Measurements from ENCODE around the gene SDK1.

The SDK1 gene

DNA sequence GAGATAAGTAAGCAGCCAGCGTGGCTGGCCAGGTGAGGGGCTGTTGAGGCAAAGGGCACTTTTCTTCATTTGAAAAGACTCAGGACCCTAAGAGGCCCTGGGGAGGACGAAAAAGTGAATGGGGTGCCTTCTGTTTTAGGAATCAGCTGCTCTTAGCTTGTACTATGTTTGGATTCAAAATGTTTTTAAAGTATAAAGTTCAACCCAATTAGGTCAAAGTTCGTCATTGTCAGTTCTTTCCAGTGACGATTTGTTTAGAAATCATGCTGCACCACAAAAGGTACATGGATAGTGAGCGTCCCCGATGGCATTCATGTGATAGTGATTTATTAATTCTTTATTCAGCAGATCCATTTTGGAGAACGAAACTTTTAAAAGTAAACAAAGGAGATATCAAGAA is 338.2 kb downstream of the SDK1 start:
- H4K12ac ChIP-seq (ENCODE audit: low read depth, low read length) = no peak overlapping the region
- peaks cover 7 to 8% of the 10 kb centered on the region in 2 experiments for H3K36me3 ChIP-seq (ENCODE audit: control insufficient read depth in 1 of 2, insufficient read depth in 2 of 2, low read length in 2 of 2)
- no peak overlapping the region for H3K4me2 ChIP-seq (ENCODE audit: low read length)
- no peak overlapping the region for H3K9ac ChIP-seq (ENCODE audit: low read length)
- no peak overlapping the region for H4K8ac ChIP-seq (ENCODE audit: low read depth, low read length)
- H3K4ac ChIP-seq (ENCODE audit: low read depth, low read length) = no peak overlapping the region
- H3K18ac ChIP-seq (ENCODE audit: low read length) = no peak overlapping the region
- WGBS (ENCODE audit: extremely low coverage, insufficient coverage, insufficient read length) = no CpG with 5 or more reads among the region's 7 CpGs
- no peak overlapping the region for H2AK5ac ChIP-seq (ENCODE audit: low read length)
- no peak overlapping the region for H3K23ac ChIP-seq (ENCODE audit: low read length)
- H3K79me1 ChIP-seq (ENCODE audit: low read length) = no peaks in the 10 kb centered on the region
- H3K27ac ChIP-seq (ENCODE audit: low read depth, low read length) = no peak overlapping the region
- no peak for DNase-seq
- no peak overlapping the region for H2BK12ac ChIP-seq (ENCODE audit: low read length)
- no peaks in the 10 kb centered on the region for H3K79me2 ChIP-seq (ENCODE audit: control insufficient read depth, insufficient read depth, low read length, poor library complexity)
- no peak overlapping the region for H2AFZ ChIP-seq (ENCODE audit: insufficient read depth, low read length, poor library complexity)
- no peak overlapping the region for H4K91ac ChIP-seq (ENCODE audit: low read depth, low read length)
- no peak overlapping the region for H2BK120ac ChIP-seq (ENCODE audit: insufficient read depth, low read length, poor library complexity)
- H3K9me3 ChIP-seq (ENCODE audit: insufficient read depth, low read depth, low read length) = no peaks in the 10 kb centered on the region
- H3K14ac ChIP-seq (ENCODE audit: low read length) = no peak overlapping the region
- H2BK5ac ChIP-seq (ENCODE audit: low read depth, low read length, poor library complexity) = no peak overlapping the region
- H3K4me3 ChIP-seq (ENCODE audit: low read depth, low read length) = no peak overlapping the region
- no peaks in the 10 kb centered on the region for H3K27me3 ChIP-seq (ENCODE audit: insufficient read depth, low read length)
- peaks cover 2 to 5% of the 10 kb centered on the region in 2 experiments for H3K4me1 ChIP-seq (ENCODE audit: control insufficient read depth in 1 of 2, insufficient read depth in 2 of 2, low read length in 2 of 2)

DNA sequence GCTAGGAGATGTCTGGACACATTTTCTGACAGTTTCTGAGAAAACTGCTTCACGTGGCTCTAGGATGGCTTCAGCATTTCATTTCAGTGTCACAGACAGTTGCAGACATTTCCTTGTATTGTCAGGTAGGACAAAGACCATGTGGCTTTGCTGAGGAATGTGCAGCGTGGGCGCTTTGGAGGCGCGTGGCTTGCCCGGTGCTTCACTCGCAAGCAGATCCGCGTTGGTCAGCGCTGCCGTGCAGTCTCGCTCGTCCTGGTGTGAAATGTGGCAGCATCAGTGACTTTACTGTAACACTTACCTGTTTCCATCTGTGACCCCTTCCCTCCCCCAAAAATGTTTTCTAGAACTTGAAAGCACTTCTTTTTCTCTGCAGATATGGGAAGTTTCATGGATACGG is 340.5 kb downstream of the SDK1 start:
- Histone ChIP-seq H3K79me2 (ENCODE audit: control insufficient read depth, insufficient read depth, low read length, poor library complexity) (no peaks in the 10 kb centered on the region), H2AK5ac (ENCODE audit: low read length) (no peak overlapping the region), H3K27ac (ENCODE audit: low read depth, low read length) (no peak overlapping the region), H4K8ac (ENCODE audit: low read depth, low read length) (no peak overlapping the region), H3K79me1 (ENCODE audit: low read length) (no peaks in the 10 kb centered on the region), H3K9ac (ENCODE audit: low read length) (no peak overlapping the region), H2BK120ac (ENCODE audit: insufficient read depth, low read length, poor library complexity) (no peak overlapping the region), H2AFZ (ENCODE audit: insufficient read depth, low read length, poor library complexity) (no peak overlapping the region), H3K4me3 (ENCODE audit: low read depth, low read length) (no peak overlapping the region), H3K18ac (ENCODE audit: low read length) (no peak overlapping the region), H2BK5ac (ENCODE audit: low read depth, low read length, poor library complexity) (no peak overlapping the region), H3K4me1 (ENCODE audit: control insufficient read depth in 1 of 2, insufficient read depth in 2 of 2, low read length in 2 of 2) (peaks cover 2 to 5% of the 10 kb centered on the region in 2 experiments), H2BK12ac (ENCODE audit: low read length) (no peak overlapping the region), H4K91ac (ENCODE audit: low read depth, low read length) (no peak overlapping the region), H3K23ac (ENCODE audit: low read length) (no peak overlapping the region), H3K27me3 (ENCODE audit: insufficient read depth, low read length) (no peaks in the 10 kb centered on the region), H3K4me2 (ENCODE audit: low read length) (no peak overlapping the region), H3K36me3 (ENCODE audit: control insufficient read depth in 1 of 2, insufficient read depth in 2 of 2, low read length in 2 of 2) (peaks cover 7 to 8% of the 10 kb centered on the region in 2 experiments), H4K12ac (ENCODE audit: low read depth, low read length) (no peak overlapping the region), H3K14ac (ENCODE audit: low read length) (no peak overlapping the region), H3K4ac (ENCODE audit: low read depth, low read length) (no peak overlapping the region), H3K9me3 (ENCODE audit: insufficient read depth, low read depth, low read length) (no peaks in the 10 kb centered on the region)
- peak in 1 of 2 donors; percentile 37 for DNase-seq
- WGBS (ENCODE audit: extremely low coverage, insufficient coverage, insufficient read length) = no CpG with 5 or more reads among the region's 14 CpGs

DNA sequence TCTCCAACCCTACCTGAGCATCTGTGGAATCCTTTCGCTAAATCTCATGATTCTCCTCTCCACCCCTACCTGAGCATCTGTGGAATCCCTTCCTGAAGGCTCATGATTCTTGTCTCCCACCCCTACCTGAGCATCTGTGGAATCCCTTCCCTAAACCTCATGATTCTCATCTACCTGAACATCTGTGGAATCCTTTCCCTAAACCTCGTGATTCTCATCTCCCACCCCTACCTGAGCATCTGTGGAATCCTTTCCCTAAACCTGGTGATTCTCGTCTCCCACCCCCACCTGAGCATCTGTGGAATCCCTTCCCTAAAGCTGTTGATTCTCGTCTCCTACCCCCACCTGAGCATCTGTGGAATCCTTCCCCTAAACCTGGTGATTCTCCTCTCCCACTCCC is 342.0 kb downstream of the SDK1 start:
- Histone ChIP-seq H3K9ac (ENCODE audit: low read length) (no peak overlapping the region), H3K23ac (ENCODE audit: low read length) (no peak overlapping the region), H3K14ac (ENCODE audit: low read length) (no peak overlapping the region), H2AK5ac (ENCODE audit: low read length) (no peak overlapping the region), H3K27ac (ENCODE audit: low read depth, low read length) (no peak overlapping the region), H4K91ac (ENCODE audit: low read depth, low read length) (no peak overlapping the region), H3K4me3 (ENCODE audit: low read depth, low read length) (no peak overlapping the region), H3K4ac (ENCODE audit: low read depth, low read length) (no peak overlapping the region), H3K4me2 (ENCODE audit: low read length) (no peak overlapping the region), H3K79me2 (ENCODE audit: control insufficient read depth, insufficient read depth, low read length, poor library complexity) (no peaks in the 10 kb centered on the region), H2AFZ (ENCODE audit: insufficient read depth, low read length, poor library complexity) (no peak overlapping the region), H4K12ac (ENCODE audit: low read depth, low read length) (no peak overlapping the region), H3K18ac (ENCODE audit: low read length) (no peak overlapping the region), H3K9me3 (ENCODE audit: insufficient read depth, low read depth, low read length) (no peaks in the 10 kb centered on the region), H2BK12ac (ENCODE audit: low read length) (no peak overlapping the region), H4K8ac (ENCODE audit: low read depth, low read length) (no peak overlapping the region), H3K4me1 (ENCODE audit: control insufficient read depth in 1 of 2, insufficient read depth in 2 of 2, low read length in 2 of 2) (peaks cover 2 to 5% of the 10 kb centered on the region in 2 experiments), H3K27me3 (ENCODE audit: insufficient read depth, low read length) (no peaks in the 10 kb centered on the region), H3K79me1 (ENCODE audit: low read length) (no peaks in the 10 kb centered on the region), H3K36me3 (ENCODE audit: control insufficient read depth in 1 of 2, insufficient read depth in 2 of 2, low read length in 2 of 2) (peaks cover 7 to 8% of the 10 kb centered on the region in 2 experiments), H2BK120ac (ENCODE audit: insufficient read depth, low read length, poor library complexity) (no peak overlapping the region), H2BK5ac (ENCODE audit: low read depth, low read length, poor library complexity) (no peak overlapping the region)
- peak; percentile 92 to 96 for DNase-seq
- no CpG with 5 or more reads among the region's 4 CpGs for WGBS (ENCODE audit: extremely low coverage, insufficient coverage, insufficient read length)

DNA sequence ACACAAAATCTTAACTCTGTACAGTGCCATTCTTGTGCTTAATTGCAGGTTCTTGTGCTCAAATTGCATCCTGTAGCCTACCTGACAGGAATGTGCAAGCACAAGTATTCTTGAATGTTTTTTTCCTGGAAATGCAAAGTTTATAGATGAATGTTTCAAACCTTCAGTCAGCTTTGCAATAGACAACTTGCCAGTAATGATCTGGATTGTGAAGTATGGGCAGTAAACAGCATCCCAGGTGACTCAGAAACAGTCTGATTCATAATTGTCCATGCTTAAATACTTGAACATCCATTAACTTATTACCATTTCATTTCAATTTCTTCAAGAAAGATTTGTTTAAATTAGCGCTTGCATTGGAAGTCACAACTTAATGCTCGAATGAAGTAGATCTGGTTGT is 347.2 kb downstream of the SDK1 start:
- Histone ChIP-seq H2BK120ac (ENCODE audit: insufficient read depth, low read length, poor library complexity) (no peak overlapping the region), H2AK5ac (ENCODE audit: low read length) (no peak overlapping the region), H4K12ac (ENCODE audit: low read depth, low read length) (no peak overlapping the region), H3K9me3 (ENCODE audit: insufficient read depth, low read depth, low read length) (no peaks in the 10 kb centered on the region), H3K18ac (ENCODE audit: low read length) (no peak overlapping the region), H3K9ac (ENCODE audit: low read length) (no peak overlapping the region), H3K36me3 (ENCODE audit: control insufficient read depth in 1 of 2, insufficient read depth in 2 of 2, low read length in 2 of 2) (peaks cover 2 to 4% of the 10 kb centered on the region in 2 experiments), H3K4ac (ENCODE audit: low read depth, low read length) (no peak overlapping the region), H4K91ac (ENCODE audit: low read depth, low read length) (no peak overlapping the region), H3K4me3 (ENCODE audit: low read depth, low read length) (no peak overlapping the region), H3K79me2 (ENCODE audit: control insufficient read depth, insufficient read depth, low read length, poor library complexity) (no peaks in the 10 kb centered on the region), H3K14ac (ENCODE audit: low read length) (no peak overlapping the region), H3K23ac (ENCODE audit: low read length) (no peak overlapping the region), H2AFZ (ENCODE audit: insufficient read depth, low read length, poor library complexity) (no peak overlapping the region), H3K27ac (ENCODE audit: low read depth, low read length) (no peak overlapping the region), H2BK5ac (ENCODE audit: low read depth, low read length, poor library complexity) (no peak overlapping the region), H3K4me2 (ENCODE audit: low read length) (no peak overlapping the region), H3K79me1 (ENCODE audit: low read length) (peaks cover 2% of the 10 kb centered on the region), H2BK12ac (ENCODE audit: low read length) (no peak overlapping the region), H4K8ac (ENCODE audit: low read depth, low read length) (no peak overlapping the region), H3K27me3 (ENCODE audit: insufficient read depth, low read length) (no peaks in the 10 kb centered on the region), H3K4me1 (ENCODE audit: control insufficient read depth in 1 of 2, insufficient read depth in 2 of 2, low read length in 2 of 2) (peaks cover 0 to 3% of the 10 kb centered on the region in 2 experiments)
- WGBS (ENCODE audit: extremely low coverage, insufficient coverage, insufficient read length) = no CpG with 5 or more reads among the region's 2 CpGs
- DNase-seq = peak; percentile 46 to 78

Measured in trophoblast cell (in vitro differentiated cells and primary cell).